Suprapubic skin (tissue), 4 donors: ENCODE measurements around the gene COL18A1. TPM values are rescaled to one million over a fixed set of nuclear protein-coding genes. Genes with fewer than 3 reads are reported as not detected.

ENCODE experiments used
- DNase-seq, 2 donors: peaks; one replicate each; pipeline ENCODE4 v3.0.0-alpha.2; 2019; ENCODE audit warnings: low spot score in 2 of 2
- H3K27ac ChIP-seq: fragments of 200-600 bp; sonication (generic); one replicate; pipeline ENCODE4 v1.5.1; 2019
- H3K27me3 ChIP-seq: fragments of 200-600 bp; sonication (generic); one replicate; pipeline ENCODE4 v1.5.1; 2019
- H3K36me3 ChIP-seq: fragments of 200-600 bp; sonication (generic); one replicate; pipeline ENCODE4 v1.5.1; 2019
- H3K4me1 ChIP-seq: fragments of 200-600 bp; sonication (generic); one replicate; pipeline ENCODE4 v1.5.1; 2019
- H3K4me3 ChIP-seq: fragments of 200-600 bp; sonication (generic); one replicate; pipeline ENCODE4 v1.5.1; 2019; ENCODE audit warnings: mild to moderate bottlenecking
- H3K9me3 ChIP-seq: fragments of 200-600 bp; sonication (generic); one replicate; pipeline ENCODE4 v1.5.1; 2019
- EP300 ChIP-seq: sonication (generic); formaldehyde crosslinking; IDR thresholded peaks from one replicate; pipeline ENCODE4 v1.6.1; 2017; ENCODE audit warnings: antibody characterized with exemption
- POLR2A ChIP-seq, 2 donors: fragments of 450-650 bp; IDR thresholded peaks; one replicate each; pipeline ENCODE4 v1.6.1; 2017; ENCODE audit warnings: antibody characterized with exemption in 2 of 2, mild to moderate bottlenecking in 2 of 2, moderate library complexity in 2 of 2
- POLR2AphosphoS5 ChIP-seq, 3 donors: sonication (generic); formaldehyde crosslinking; IDR thresholded peaks; one replicate each; pipeline ENCODE4 v1.6.1; 2017; ENCODE audit warnings: antibody characterized with exemption in 3 of 3
- WGBS: methylation state at CpG from one replicate; pipeline ENCODE4 v1.1.5; 2018; 5-methylcytosine and 5-hydroxymethylcytosine counted together
- total RNA-seq, 4 donors: library from RNA; depleted of rRNA; stranded (reverse); fragments of >200 nt; gene quantifications; one replicate each; pipeline ENCODE4 v1.1.0, GENCODE V29; 2016
- TF ChIP-seq, protein P1 (sequence below), 2 donors: fragments of 200-600 bp in 1 of 2; fragments of 450-650 bp in 1 of 2; sonication (generic) in 1 of 2; IDR thresholded peaks; one replicate each; pipeline ENCODE4 v1.5.1; 2016 to 2019; ENCODE audit warnings: antibody characterized with exemption in 2 of 2, mild to moderate bottlenecking in 1 of 2, moderate library complexity in 1 of 2

COL18A1 gene
- total RNA-seq, 4 donors from 2014 or later = 71.9 to 157 (median 101) TPM

DNA sequence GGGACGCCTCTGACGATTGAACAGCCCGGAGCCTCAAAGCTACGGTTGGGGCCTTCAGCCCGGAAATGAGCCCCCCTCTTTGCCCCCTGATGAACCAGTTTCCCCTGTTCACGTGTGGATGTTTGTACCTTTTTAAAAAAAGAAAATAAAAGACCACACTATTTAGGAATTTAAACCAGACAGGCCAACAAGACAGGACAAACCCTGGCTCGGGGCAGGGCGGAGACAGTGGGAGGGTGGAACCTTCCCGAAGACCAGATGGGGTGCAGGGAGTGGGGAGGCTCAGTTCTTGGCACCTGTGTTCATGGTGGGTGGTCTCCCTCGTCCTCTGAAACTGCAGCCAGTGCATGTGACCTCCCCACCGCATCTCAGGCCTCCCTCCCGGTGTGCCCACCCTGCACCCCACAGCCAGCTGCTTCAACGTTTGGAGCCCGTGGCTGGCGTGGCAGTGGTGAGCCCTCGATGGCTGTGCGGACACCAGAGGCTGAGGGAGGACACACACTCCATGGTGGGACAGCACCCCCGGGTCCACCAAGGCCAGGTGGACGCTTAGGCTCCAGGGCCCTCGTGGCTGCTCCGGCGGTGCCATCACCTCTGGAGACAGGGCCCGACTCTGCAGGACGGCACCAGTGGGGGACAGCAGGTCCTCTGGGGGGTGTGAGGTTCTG, 45.6 kb downstream of the COL18A1 start:
- 80% methylated on average over 23 of the region's 24 CpGs for WGBS
- TF ChIP-seq POLR2AphosphoS5 (IDR thresholded peaks at IDR 0.05) (no peak), EP300 (no peak), POLR2A (IDR thresholded peaks at IDR 0.05) (no peak)
- TF ChIP-seq, protein P1, sequence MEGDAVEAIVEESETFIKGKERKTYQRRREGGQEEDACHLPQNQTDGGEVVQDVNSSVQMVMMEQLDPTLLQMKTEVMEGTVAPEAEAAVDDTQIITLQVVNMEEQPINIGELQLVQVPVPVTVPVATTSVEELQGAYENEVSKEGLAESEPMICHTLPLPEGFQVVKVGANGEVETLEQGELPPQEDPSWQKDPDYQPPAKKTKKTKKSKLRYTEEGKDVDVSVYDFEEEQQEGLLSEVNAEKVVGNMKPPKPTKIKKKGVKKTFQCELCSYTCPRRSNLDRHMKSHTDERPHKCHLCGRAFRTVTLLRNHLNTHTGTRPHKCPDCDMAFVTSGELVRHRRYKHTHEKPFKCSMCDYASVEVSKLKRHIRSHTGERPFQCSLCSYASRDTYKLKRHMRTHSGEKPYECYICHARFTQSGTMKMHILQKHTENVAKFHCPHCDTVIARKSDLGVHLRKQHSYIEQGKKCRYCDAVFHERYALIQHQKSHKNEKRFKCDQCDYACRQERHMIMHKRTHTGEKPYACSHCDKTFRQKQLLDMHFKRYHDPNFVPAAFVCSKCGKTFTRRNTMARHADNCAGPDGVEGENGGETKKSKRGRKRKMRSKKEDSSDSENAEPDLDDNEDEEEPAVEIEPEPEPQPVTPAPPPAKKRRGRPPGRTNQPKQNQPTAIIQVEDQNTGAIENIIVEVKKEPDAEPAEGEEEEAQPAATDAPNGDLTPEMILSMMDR (IDR thresholded peaks at IDR 0.05) = no peak
- DNase-seq = no peak
- H3K9me3 ChIP-seq = no peaks in the 10 kb centered on the region
- H3K4me3 ChIP-seq = no peak overlapping the region
- no peaks in the 10 kb centered on the region for H3K36me3 ChIP-seq
- H3K4me1 ChIP-seq = peaks cover 45% of the 10 kb centered on the region
- H3K27ac ChIP-seq = no peak overlapping the region
- no peaks in the 10 kb centered on the region for H3K27me3 ChIP-seq

DNA sequence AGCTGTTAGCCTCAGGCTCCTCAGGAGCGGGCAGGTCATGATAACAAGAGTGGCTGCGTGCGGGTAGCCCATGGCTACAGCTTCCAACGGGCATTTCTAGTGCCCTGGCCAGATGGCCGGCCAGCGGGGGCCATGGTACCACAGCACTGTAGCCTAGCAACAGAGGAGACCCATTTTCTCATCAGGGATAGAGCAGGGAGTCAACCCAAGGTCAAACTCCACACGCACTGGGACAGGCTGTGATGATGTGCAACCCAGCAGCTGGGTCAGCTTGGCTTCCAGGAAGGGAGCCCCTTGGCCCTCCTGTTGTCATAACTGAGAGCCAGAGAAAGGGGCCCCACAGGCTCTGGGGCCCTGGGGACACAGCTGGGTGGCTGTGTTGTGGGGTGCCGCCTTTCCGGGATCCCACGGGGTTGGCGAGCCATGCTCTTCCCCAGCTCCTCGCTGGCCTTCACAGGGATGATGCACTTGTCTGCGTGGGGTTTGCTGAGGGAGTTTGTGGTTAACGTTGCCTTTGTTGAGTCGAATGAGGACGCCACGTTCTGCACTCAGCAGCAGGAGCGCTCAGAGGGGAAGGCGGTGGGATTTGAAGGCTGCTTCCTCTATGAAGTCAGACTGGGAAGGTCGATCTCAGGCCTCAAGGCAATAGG, 46.3 kb downstream of the COL18A1 start:
- no peak for TF ChIP-seq POLR2AphosphoS5 (IDR thresholded peaks at IDR 0.05)
- TF ChIP-seq EP300 = no peak
- TF ChIP-seq, protein P1 (IDR thresholded peaks at IDR 0.05) = no peak
- TF ChIP-seq POLR2A (IDR thresholded peaks at IDR 0.05) = no peak
- H3K9me3 ChIP-seq = no peaks in the 10 kb centered on the region
- no peaks in the 10 kb centered on the region for H3K36me3 ChIP-seq
- H3K4me3 ChIP-seq = no peak overlapping the region
- DNase-seq = no peak
- H3K4me1 ChIP-seq = peaks cover 52% of the 10 kb centered on the region
- H3K27ac ChIP-seq = no peak overlapping the region
- H3K27me3 ChIP-seq = no peaks in the 10 kb centered on the region
- 91% methylated on average over 15 of the region's 20 CpGs for WGBS

DNA sequence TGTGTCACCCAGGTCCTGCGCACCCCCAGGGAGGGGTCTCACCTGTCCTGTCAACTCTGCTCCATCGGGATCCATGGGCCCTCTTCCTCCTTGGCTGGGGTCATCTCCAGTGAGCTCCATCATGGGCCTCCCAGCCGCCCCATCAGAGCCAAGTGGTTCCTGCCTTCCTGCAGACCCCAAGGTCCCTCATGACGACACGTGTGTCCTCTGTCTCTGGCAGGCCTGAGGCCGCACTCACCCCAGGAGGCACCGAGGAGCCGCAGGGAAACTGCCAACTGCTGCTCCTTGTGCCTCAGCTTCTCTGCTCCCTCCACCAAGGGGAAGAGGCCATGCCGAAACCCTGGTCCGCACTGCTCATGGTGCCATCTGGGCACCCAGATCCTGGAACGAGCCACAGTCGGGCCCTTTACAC, 46.8 kb downstream of the COL18A1 start:
- DNase-seq = no peak
- TF ChIP-seq, protein P1 (IDR thresholded peaks at IDR 0.05) = no peak
- TF ChIP-seq EP300 = no peak
- TF ChIP-seq POLR2AphosphoS5 (IDR thresholded peaks at IDR 0.05) = no peak
- no peak for TF ChIP-seq POLR2A (IDR thresholded peaks at IDR 0.05)
- H3K4me1 ChIP-seq = peaks cover 57% of the 10 kb centered on the region
- H3K27ac ChIP-seq = no peak overlapping the region
- no peaks in the 10 kb centered on the region for H3K36me3 ChIP-seq
- no peaks in the 10 kb centered on the region for H3K27me3 ChIP-seq
- 93% methylated on average over 8 of the region's 12 CpGs for WGBS
- no peak overlapping the region for H3K4me3 ChIP-seq
- H3K9me3 ChIP-seq = no peaks in the 10 kb centered on the region

DNA sequence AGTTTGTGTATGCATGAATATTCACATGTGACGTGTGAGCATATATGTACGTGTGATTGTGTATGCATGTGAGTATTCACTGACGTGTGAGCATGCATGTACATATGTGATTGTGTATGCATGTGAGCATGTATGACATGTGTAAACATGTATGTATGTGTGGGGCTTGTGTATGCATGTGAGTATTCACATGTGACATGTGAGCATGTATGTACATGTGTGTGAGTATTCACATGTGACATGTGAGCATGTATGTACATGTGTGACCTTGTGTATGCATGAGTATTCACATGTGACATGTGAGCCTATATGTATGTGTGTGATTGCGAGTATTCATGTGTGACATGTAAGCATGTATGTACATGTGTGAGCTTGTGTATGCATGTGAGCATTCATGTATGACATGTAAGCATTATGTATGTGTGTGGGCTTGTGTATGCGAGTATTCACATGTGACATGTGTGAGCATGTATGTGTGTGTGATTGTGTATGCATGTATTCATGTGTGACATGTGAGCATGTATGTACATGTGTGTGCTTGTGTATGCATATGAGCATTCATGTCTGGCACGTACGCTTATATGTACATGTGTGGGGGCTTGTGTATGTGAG, 47.8 kb downstream of the COL18A1 start:
- 96% methylated on average over 7 of the region's 7 CpGs for WGBS
- TF ChIP-seq EP300 = no peak
- no peak for TF ChIP-seq POLR2A (IDR thresholded peaks at IDR 0.05)
- TF ChIP-seq, protein P1 (IDR thresholded peaks at IDR 0.05) = no peak
- no peak for TF ChIP-seq POLR2AphosphoS5 (IDR thresholded peaks at IDR 0.05)
- Histone ChIP-seq H3K9me3 (no peaks in the 10 kb centered on the region), H3K27ac (no peak overlapping the region), H3K27me3 (no peaks in the 10 kb centered on the region), H3K4me3 (no peak overlapping the region), H3K4me1 (peaks cover 66% of the 10 kb centered on the region), H3K36me3 (no peaks in the 10 kb centered on the region)
- DNase-seq = no peak

DNA sequence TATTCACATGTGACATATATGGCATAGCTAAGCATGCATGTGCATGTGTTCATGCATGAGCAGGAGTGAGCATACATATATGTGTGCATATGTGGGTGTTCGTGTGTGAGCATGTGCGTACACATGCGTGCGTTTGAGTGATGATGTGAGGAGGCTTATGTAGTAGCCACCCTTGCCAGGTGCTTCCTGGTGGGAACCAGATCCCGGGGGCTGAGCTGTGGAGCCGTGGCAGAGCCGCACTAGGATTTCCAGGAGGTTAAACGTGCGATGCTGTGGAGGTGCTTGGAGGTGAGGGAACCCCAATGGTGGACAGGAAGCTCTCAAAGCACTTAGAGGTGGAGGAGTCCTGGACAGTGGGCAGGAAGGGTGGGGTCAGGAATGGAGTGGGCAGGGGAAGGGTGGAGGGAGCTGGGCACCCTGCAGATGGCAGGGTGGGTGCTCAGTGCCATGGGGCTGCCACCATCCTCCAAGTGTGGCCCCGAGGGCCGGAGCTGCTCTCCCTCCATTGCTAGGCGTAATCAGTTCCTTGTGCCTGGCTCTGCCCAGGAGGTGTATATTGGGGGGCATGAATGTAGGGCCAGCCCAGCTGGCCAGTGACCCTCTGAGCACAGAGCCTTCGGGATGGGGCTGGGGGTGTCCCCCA, 48.5 kb downstream of the COL18A1 start:
- no peak for DNase-seq
- Histone ChIP-seq H3K9me3 (no peaks in the 10 kb centered on the region), H3K36me3 (no peaks in the 10 kb centered on the region), H3K4me3 (no peak overlapping the region), H3K27me3 (no peaks in the 10 kb centered on the region), H3K27ac (no peak overlapping the region), H3K4me1 (peaks cover 70% of the 10 kb centered on the region)
- WGBS = 72% methylated on average over 11 of the region's 13 CpGs
- no peak for TF ChIP-seq POLR2AphosphoS5 (IDR thresholded peaks at IDR 0.05)
